HG03280 (cell line): ENCODE data around the gene LHX1.

ENCODE experiments used
- ATAC-seq: cut with Tn5 transposase; IDR thresholded peaks from one replicate; pipeline ENCODE4 v1.9.1; 2021; ENCODE audit warnings: mild to moderate bottlenecking, moderate library complexity; ENCODE audit not compliant: unreplicated experiment

The LHX1 gene

GRCh38 chr17:36937001-36937958, at the start of gene LHX1:
LHX1 (plus strand) TSS chr17:36937475; CDS start chr17:36938198, 723 bp downstream.
- no peak for ATAC-seq

- no peak for ATAC-seq
These were observed 48.9 kb upstream of the LHX1 start for GRCh38 chr17:36888236-36888951.

- no peak for ATAC-seq
These were observed 47.4 kb upstream of the LHX1 start for GRCh38 chr17:36889770-36890349.

- ATAC-seq = no peak
These were observed 46.7 kb upstream of the LHX1 start for GRCh38 chr17:36890398-36891168.

GRCh38 chr17:36892112-36892838, 45.0 kb upstream of the LHX1 start:
- ATAC-seq = no peak

GRCh38 chr17:36894177-36894576, 43.1 kb upstream of the LHX1 start:
- ATAC-seq = no peak

GRCh38 chr17:36894925-36895324, 42.4 kb upstream of the LHX1 start:
- no peak for ATAC-seq

GRCh38 chr17:36899250-36900159, 37.8 kb upstream of the LHX1 start:
- no peak for ATAC-seq

GRCh38 chr17:36900160-36900512, 37.1 kb upstream of the LHX1 start:
- no peak for ATAC-seq

GRCh38 chr17:36901506-36901905, 35.8 kb upstream of the LHX1 start:
- ATAC-seq = no peak

- no peak for ATAC-seq
These were observed 29.9 kb upstream of the LHX1 start for GRCh38 chr17:36907407-36907806.

- ATAC-seq = no peak
These were observed 26.8 kb upstream of the LHX1 start for GRCh38 chr17:36910513-36910912.

GRCh38 chr17:36911001-36911400, 26.3 kb upstream of the LHX1 start:
- no peak for ATAC-seq

GRCh38 chr17:36913132-36913531, 24.1 kb upstream of the LHX1 start:
- no peak for ATAC-seq

GRCh38 chr17:36918211-36918691, 19.0 kb upstream of the LHX1 start:
- no peak for ATAC-seq

GRCh38 chr17:36919407-36919968, 17.8 kb upstream of the LHX1 start:
- ATAC-seq = no peak

GRCh38 chr17:36920032-36921005, 17.0 kb upstream of the LHX1 start:
- no peak for ATAC-seq
